ENCODE measurements around the gene MAP4K1.

Gene MAP4K1

DNA sequence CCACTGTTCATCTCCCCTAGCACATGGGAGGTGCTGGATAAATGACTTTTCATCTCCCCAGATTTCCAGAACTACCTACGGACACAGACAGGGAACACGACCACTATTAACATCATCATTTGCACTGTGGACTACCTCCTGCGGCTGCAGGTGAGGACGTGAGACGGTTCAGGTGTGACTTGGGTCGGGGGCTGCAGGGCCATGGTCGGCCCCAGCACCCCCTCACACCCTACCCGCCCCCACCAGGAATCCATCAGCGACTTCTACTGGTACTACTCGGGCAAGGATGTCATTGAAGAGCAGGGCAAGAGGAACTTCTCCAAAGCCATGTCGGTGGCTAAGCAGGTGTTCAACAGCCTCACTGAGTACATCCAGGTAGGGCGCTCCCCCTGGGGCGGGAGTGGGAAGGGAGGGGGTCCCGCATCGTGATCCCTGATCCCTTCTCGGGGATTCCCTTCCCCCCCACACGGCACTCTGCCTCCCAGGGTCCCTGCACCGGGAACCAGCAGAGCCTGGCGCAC lies 74.4 kb downstream of the MAP4K1 start:
- DNase-seq, result no peak

DNA sequence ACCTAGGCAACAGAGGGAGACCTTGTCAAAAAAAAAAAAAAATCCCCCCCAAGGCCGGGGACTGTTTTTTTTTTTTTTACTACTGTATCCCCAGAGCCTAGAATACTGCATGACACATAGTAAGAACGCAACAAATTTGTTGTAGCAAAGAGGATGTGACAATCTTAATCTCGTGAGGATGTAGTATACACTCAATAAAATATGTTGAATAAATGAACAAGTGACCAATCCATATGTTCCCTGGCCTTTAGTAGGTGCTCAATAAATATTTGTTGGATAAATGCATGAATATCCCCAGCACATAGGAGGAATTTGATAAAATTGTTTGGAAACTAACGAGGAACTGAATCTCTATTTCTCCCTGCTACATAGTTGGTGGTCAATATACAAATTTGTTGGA lies 75.7 kb downstream of the MAP4K1 start:
- DNase-seq, result no peak

DNA sequence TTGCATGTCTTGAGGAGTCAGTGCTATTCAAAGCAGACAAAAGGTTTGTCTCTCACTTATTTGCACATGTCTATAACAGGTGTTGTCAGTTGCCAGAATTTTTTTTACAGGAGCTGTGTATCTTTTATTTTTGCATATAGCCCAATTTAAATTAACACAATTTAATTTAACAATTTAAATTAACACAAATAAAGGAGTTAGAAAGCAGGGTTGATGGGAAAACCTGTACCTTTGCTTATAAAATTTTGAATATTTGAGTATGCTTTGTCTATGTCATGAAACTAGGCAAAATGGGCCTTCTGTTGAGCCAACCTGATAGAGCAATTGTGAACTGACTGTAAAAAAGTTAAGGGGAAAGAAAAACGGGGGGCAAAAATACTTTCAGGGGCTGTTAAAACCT lies 78.0 kb downstream of the MAP4K1 start:
- no peak for DNase-seq

DNA sequence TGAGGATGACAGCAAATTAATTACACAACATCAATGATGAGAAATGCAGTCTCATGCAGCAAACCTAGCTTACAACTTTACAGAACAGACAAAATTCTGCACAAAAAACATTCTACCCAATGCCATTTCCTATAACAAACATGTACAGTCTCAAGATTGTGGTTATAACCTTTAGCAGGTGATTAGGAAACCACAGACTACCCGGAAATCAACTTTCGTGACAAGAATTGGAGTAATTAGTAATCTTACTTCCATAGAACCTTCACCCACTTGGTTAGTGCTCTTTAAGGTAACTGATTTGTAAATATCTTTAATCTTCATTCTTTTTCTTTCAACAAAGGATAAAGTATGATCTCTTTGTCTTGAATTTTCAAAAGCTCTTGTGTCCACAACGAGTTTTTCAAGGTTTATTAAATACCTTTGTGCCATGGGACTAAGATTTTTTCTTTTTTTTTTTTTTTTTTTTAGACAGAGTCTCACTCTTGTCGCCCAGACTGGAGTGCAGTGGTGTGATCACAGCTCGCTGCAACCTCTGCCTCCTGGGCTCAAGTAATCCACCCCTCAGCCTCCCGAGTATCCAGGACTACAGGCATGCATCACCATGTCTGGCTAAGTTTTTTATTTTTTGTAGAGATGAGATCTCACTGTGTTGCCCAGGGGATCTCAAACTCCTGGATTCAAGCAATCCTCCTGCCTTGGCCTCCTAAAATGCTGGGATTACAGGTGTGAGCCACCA lies 78.8 kb downstream of the MAP4K1 start:
- peak in 2 of 5 donors; percentile 23 to 91 for DNase-seq

DNA sequence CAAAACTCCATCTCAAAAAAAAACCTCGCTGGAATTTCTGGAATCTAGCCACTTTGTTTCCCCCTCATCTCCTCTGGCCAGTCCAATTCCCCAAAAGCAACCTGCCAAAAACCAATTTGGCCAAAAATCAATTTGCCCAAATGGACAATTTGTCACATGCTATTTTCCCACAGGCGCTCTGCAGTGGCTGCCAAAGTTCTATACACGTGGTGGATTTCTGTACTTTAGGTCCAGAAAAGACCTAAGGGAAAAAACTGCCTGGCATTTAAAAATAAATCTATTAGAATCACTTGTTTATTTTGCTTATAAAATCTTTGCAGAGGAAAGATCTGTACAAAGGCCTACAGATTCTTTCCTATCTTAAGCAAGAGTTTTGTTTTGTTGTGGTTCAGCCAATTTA lies 79.4 kb downstream of the MAP4K1 start:
- no peak for DNase-seq
